A673 (cell line): ENCODE results near the gene USPL1. TPM values are rescaled to one million over a fixed set of nuclear protein-coding genes. Genes with fewer than 3 reads are reported as not detected.
A peak's percentile ranks its signal among the peaks of the same experiment; 100 is the strongest.

Source experiments
- BruUV-seq: library from RNA; stranded (reverse); fragments of 400-500 nt; replicated peaks from 2 replicates; lab custom pipeline; 2021; lab: Mats Ljungman, UMichigan
- CTCF ChIA-PET: fragments of 300-600 bp; sonication (Branson Sonifier 250); formaldehyde crosslinking; loops from one replicate; lab custom pipeline; 2022; ENCODE audit warnings: antibody characterized with exemption; lab: Charles Lee
- POLR2A ChIA-PET: fragments of 300-600 bp; sonication (Branson Sonifier 250); formaldehyde crosslinking; loops from one replicate; lab custom pipeline; 2022; ENCODE audit warnings: antibody characterized with exemption; ENCODE audit not compliant: low non-redundant PET; lab: Charles Lee
- DNase-seq: peaks from one replicate; pipeline ENCODE4 v3.0.0-alpha.2; 2015; ENCODE audit warnings: low spot score
- H3K27ac ChIP-seq: fragments of 200-600 bp; sonication (generic); 2 replicates; pipeline ENCODE4 v1.5.1; 2016; ENCODE audit warnings: mixed run types, low read depth, mild to moderate bottlenecking, mixed read lengths, antibody characterized with exemption, low read length; ENCODE audit not compliant: poor library complexity, severe bottlenecking
- H3K27me3 ChIP-seq: fragments of 200-600 bp; sonication (generic); replicated peaks from 2 replicates; pipeline ENCODE4 v1.6.1; 2017; ENCODE audit warnings: mixed run types, low read depth, mild to moderate bottlenecking, mixed read lengths, antibody characterized with exemption, low read length; ENCODE audit not compliant: insufficient read depth, poor library complexity
- H3K36me3 ChIP-seq: fragments of 200-600 bp; sonication (generic); 2 replicates; pipeline ENCODE4 v1.6.1; 2016; ENCODE audit warnings: mixed run types, mild to moderate bottlenecking, mixed read lengths, antibody characterized with exemption, low read length; ENCODE audit not compliant: insufficient read depth, poor library complexity, severe bottlenecking
- H3K4me1 ChIP-seq: fragments of 200-600 bp; sonication (generic); 2 replicates; pipeline ENCODE4 v1.6.1; 2017; ENCODE audit warnings: mixed run types, mild to moderate bottlenecking, mixed read lengths, antibody characterized with exemption, low read length; ENCODE audit not compliant: insufficient read depth, poor library complexity, severe bottlenecking
- H3K4me3 ChIP-seq: fragments of 200-600 bp; sonication (generic); 2 replicates; pipeline ENCODE4 v1.5.1; 2016; ENCODE audit warnings: low read depth, mixed run types, mild to moderate bottlenecking, mixed read lengths, low read length; ENCODE audit not compliant: poor library complexity, severe bottlenecking
- H3K9me3 ChIP-seq: fragments of 200-600 bp; sonication (generic); 2 replicates; pipeline ENCODE4 v1.6.1; 2016; ENCODE audit warnings: mixed run types, low read depth, mild to moderate bottlenecking, mixed read lengths, antibody characterized with exemption, low read length; ENCODE audit not compliant: poor library complexity, severe bottlenecking
- CTCF ChIP-seq: fragments of 300-800, 200-600 bp; sonication (generic); conservative IDR thresholded peaks from 2 replicates; pipeline ENCODE4 v1.5.1; 2017; ENCODE audit warnings: low read depth, mild to moderate bottlenecking, antibody characterized with exemption, low read length, moderate library complexity, mixed read lengths
- EZH2 ChIP-seq: fragments of 200-600 bp; sonication (generic); IDR thresholded peaks from 2 replicates; pipeline ENCODE4 v1.6.1; 2017; ENCODE audit warnings: borderline replicate concordance, low read depth, mild to moderate bottlenecking, mixed read lengths, antibody characterized with exemption, low read length; ENCODE audit not compliant: poor library complexity, severe bottlenecking
- intact Hi-C: fragments of 100-400 bp; cut with micrococcal nuclease; formaldehyde crosslinking; loops from one replicate; pipeline ENCODE4 v1.10.0; 2022; ENCODE audit not compliant: unreplicated experiment
- total RNA-seq: library from RNA; stranded (reverse); gene quantifications from 2 replicates; pipeline ENCODE4 v1.2.3, GENCODE V29; 2021

USPL1 gene
- total RNA-seq, 1 experiment from 2014 or later: 28.5 TPM

GRCh38 chr13:30690282-30691188 is 72.8 kb downstream of the USPL1 start:
- DNase-seq: peak; percentile 14
- no peaks in the 10 kb centered on the region for H3K4me1 ChIP-seq
- intact Hi-C loops: no loop called here
- no TSS peak for BruUV-seq
- H3K27ac ChIP-seq: no peak overlapping the region
- ChIA-PET CTCF (interaction anchor here (0.7 kb wide), 2 partner anchors 94 to 218 kb away, joined by 3 to 5 read pairs; no protein-coding TSS in a partner anchor), POLR2A (interaction anchor here (0.6 kb wide), 1 partner anchor 670 kb away, joined by 8 read pairs; no protein-coding TSS in a partner anchor)
- no peak for TF ChIP-seq EZH2
- TF ChIP-seq CTCF: no peak
- H3K36me3 ChIP-seq: no peaks in the 10 kb centered on the region
- no peak overlapping the region for H3K4me3 ChIP-seq
- no peaks in the 10 kb centered on the region for H3K27me3 ChIP-seq
- H3K9me3 ChIP-seq: no peaks in the 10 kb centered on the region

DNA sequence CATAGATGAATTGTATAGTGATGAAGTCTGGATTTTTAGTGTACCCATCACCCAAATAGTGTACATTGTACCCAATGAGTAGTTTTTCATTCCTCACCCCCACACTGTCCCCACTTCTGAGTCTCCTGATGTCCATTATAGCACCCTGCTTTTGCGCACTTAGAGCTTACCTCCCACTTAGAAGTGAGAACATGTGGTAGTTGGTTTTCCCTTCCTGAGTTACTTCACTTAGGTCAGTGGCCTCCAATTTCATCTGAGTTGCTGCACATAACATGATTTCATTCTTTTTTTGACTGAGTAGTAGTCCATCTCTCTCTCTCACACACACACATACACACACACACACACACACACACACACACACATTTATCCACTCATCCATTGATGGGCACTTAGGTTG is 74.4 kb downstream of the USPL1 start:
- BruUV-seq: no TSS peak
- Histone ChIP-seq H3K27ac (no peak overlapping the region), H3K4me1 (peaks cover 12% of the 10 kb centered on the region), H3K9me3 (no peaks in the 10 kb centered on the region), H3K36me3 (no peaks in the 10 kb centered on the region), H3K27me3 (no peaks in the 10 kb centered on the region), H3K4me3 (no peak overlapping the region)
- intact Hi-C loops: no loop called here
- TF ChIP-seq EZH2 (no peak), CTCF (no peak)
- ChIA-PET POLR2A (no interaction called here), CTCF (no interaction called here)
- DNase-seq: no peak

DNA sequence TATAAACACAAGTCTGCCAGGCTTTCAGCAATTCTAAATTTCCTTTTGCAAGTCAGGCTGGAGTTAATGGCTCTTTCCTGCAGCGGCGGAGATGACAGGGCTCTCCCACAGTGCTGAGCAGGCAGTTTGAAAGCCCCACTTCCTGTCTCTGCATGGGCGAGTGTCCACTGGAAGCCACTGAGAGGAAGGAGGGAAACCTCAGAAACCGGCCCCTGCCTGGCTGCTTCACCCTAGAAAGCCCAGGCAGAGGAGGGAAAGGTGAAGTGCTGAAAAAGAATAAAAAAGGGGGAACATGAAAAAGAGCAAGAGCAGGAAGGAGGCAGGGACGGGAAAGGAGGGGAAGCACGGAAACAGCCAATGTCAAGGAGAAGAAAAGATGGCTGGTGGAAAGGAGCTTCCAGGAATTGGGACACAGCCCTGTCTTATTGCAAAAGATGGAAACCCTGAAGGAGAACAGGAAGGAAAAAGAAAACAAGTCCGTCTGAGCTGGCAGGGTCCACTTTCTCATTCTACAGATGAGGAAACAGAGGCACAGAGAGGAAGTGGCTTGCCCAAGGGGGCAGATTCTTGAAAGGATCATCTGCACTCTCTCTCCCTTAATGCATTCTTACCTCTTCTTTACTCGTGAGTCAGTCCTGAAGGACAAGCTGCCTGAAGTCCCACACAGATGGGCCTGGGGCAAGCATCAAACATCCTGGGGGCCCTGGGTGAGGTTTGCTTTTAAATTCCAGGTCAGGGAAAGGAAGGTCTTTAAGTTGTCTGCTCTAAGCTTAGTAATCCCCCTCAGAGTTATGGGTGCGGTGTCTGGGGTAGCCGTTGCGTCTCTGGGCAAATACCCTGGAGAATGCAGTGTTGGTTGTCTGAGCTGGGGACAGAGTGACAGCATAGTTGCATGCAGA is 78.8 kb downstream of the USPL1 start:
- POLR2A ChIA-PET: no interaction called here
- Histone ChIP-seq H3K4me3 (no peak overlapping the region), H3K27me3 (no peaks in the 10 kb centered on the region), H3K4me1 (peaks cover 12% of the 10 kb centered on the region), H3K27ac (no peak overlapping the region), H3K36me3 (no peaks in the 10 kb centered on the region), H3K9me3 (no peaks in the 10 kb centered on the region)
- CTCF ChIA-PET: no interaction called here
- TF ChIP-seq CTCF (no peak), EZH2 (no peak)
- intact Hi-C loops: no loop called here
- no TSS peak for BruUV-seq
- DNase-seq: peak; percentile 68
